NT2/D1 (cell line): Measurements from ENCODE around the gene NCCRP1.

ENCODE experiments used
- DNase-seq: peaks from one replicate; pipeline ENCODE4 v3.0.0-alpha.2; 2011; ENCODE audit warnings: low read depth, low spot score
- H3K27me3 ChIP-seq: 2 replicates; pipeline ENCODE4 v1.6.0; 2011; ENCODE audit warnings: mild to moderate bottlenecking; ENCODE audit not compliant: insufficient read length, insufficient read depth
- H3K36me3 ChIP-seq: 2 replicates; pipeline ENCODE4 v1.6.1; 2011; ENCODE audit warnings: mild to moderate bottlenecking, low read length, mixed read lengths; ENCODE audit not compliant: insufficient read depth, insufficient read length
- H3K4me1 ChIP-seq: 2 replicates; pipeline ENCODE4 v1.5.1; 2011; ENCODE audit not compliant: insufficient read depth, insufficient read length
- H3K4me3 ChIP-seq: 2 replicates; pipeline ENCODE4 v1.5.1; 2011; ENCODE audit warnings: low read depth; ENCODE audit not compliant: insufficient read length
- H3K9ac ChIP-seq: 2 replicates; pipeline ENCODE4 v1.6.0; 2011; ENCODE audit warnings: low read depth; ENCODE audit not compliant: insufficient read length
- H3K9me3 ChIP-seq: 2 replicates; pipeline ENCODE4 v1.5.1; 2011; ENCODE audit warnings: mild to moderate bottlenecking, low read length; ENCODE audit not compliant: insufficient read depth
- SUZ12 ChIP-seq: IDR thresholded peaks from 2 replicates; pipeline ENCODE4 v1.6.1; 2011; ENCODE audit not compliant: insufficient read length, insufficient read depth; ENCODE audit errors: extremely low read depth
- YY1 ChIP-seq: IDR thresholded peaks from 2 replicates; pipeline ENCODE4 v1.6.1; 2011; ENCODE audit not compliant: insufficient read length, insufficient read depth
- ZNF274 ChIP-seq: IDR thresholded peaks from 2 replicates; pipeline ENCODE4 v1.6.1; 2011; ENCODE audit warnings: mild to moderate bottlenecking, low read depth, low read length

NCCRP1 gene

DNA sequence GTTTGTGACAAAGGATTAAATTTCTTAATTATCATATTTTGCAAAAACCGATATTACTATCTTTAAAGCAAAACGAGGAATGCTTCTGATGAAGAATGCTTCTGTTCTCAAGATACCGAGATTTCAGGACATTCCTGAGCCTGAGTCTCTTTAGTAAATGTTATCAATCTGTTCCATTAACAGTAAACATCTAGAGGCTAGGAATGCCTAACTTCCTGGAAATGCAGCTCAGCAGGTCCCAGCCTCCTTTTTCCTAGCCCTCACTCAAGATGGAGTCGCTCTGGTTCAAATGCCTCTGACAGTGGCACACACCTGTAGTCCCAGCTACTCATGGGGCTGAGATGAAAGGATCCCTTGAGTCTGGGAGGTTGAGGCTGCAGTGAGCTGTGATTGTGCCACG, 54.3 kb downstream of the NCCRP1 start:
- no peak overlapping the region for H3K9ac ChIP-seq
- H3K4me3 ChIP-seq: no peak overlapping the region
- no peak for DNase-seq
- H3K36me3 ChIP-seq: no peaks in the 10 kb centered on the region
- H3K4me1 ChIP-seq: peaks cover 2% of the 10 kb centered on the region
- TF ChIP-seq ZNF274: no peak
- TF ChIP-seq SUZ12: no peak
- TF ChIP-seq YY1: no peak
- H3K9me3 ChIP-seq: no peaks in the 10 kb centered on the region
- peaks cover 4% of the 10 kb centered on the region for H3K27me3 ChIP-seq
